GM18520 (cell line): ENCODE data around the gene ROBO1.

Experiments used
- ATAC-seq: cut with Tn5 transposase; IDR thresholded peaks from one replicate; pipeline ENCODE4 v1.9.1; 2021; ENCODE audit not compliant: unreplicated experiment

Gene ROBO1

GRCh38 chr3:79250746-79251145, 517.1 kb downstream of the ROBO1 start:
- no peak for ATAC-seq

- ATAC-seq, result no peak
Measured at GRCh38 chr3:79249701-79250100, 518.1 kb downstream of the ROBO1 start.

- ATAC-seq, result no peak
Measured at GRCh38 chr3:79247725-79248043, 520.1 kb downstream of the ROBO1 start.

GRCh38 chr3:79246875-79247724, 520.7 kb downstream of the ROBO1 start:
- no peak for ATAC-seq

- ATAC-seq, result no peak
Measured at GRCh38 chr3:79245284-79246138, 522.3 kb downstream of the ROBO1 start.

GRCh38 chr3:79236496-79236895, 531.3 kb downstream of the ROBO1 start:
- ATAC-seq, result no peak

- no peak for ATAC-seq
Measured at GRCh38 chr3:79233431-79234060, 534.3 kb downstream of the ROBO1 start.

GRCh38 chr3:79230266-79230665, 537.5 kb downstream of the ROBO1 start:
- no peak for ATAC-seq

GRCh38 chr3:79217096-79217495, 550.7 kb downstream of the ROBO1 start:
- ATAC-seq, result no peak

- ATAC-seq, result no peak
Measured at GRCh38 chr3:79215286-79215685, 552.5 kb downstream of the ROBO1 start.

GRCh38 chr3:79211586-79212359, 556.0 kb downstream of the ROBO1 start:
- no peak for ATAC-seq

- no peak for ATAC-seq
Measured at GRCh38 chr3:79204351-79204750, 563.4 kb downstream of the ROBO1 start.

GRCh38 chr3:79203144-79203519, 564.7 kb downstream of the ROBO1 start:
- ATAC-seq, result no peak

- ATAC-seq, result no peak
Measured at GRCh38 chr3:79202471-79203143, 565.2 kb downstream of the ROBO1 start.

GRCh38 chr3:79200456-79200855, 567.3 kb downstream of the ROBO1 start:
- no peak for ATAC-seq

- no peak for ATAC-seq
Measured at GRCh38 chr3:79199966-79200365, 567.8 kb downstream of the ROBO1 start.

- ATAC-seq, result no peak
Measured at GRCh38 chr3:79187426-79187825, 580.4 kb downstream of the ROBO1 start.

GRCh38 chr3:79184251-79184650, 583.5 kb downstream of the ROBO1 start:
- ATAC-seq, result no peak

- ATAC-seq, result no peak
Measured at GRCh38 chr3:79183496-79183895, 584.3 kb downstream of the ROBO1 start.

- no peak for ATAC-seq
Measured at GRCh38 chr3:79178471-79179180, 589.2 kb downstream of the ROBO1 start.
